MM.1S (cell line): ENCODE data around the gene SYCP3.

Experiments used
- EZH2 ChIP-seq: fragments of 300-600 bp; sonication (generic); optimal IDR thresholded peaks from 2 replicates; pipeline ENCODE3; 2017; ENCODE audit warnings: low read depth, mild to moderate bottlenecking, antibody characterized with exemption, low read length, mixed read lengths
- EZH2phosphoT487 ChIP-seq: fragments of 300-600 bp; sonication (generic); IDR thresholded peaks from 2 replicates; pipeline ENCODE4 v1.6.1; 2018; ENCODE audit warnings: antibody characterized with exemption, low read length
- TF ChIP-seq, protein P1 (sequence below): fragments of 300-600 bp; sonication (generic); IDR thresholded peaks from 2 replicates; pipeline ENCODE4 v1.5.1; 2016; ENCODE audit warnings: antibody characterized with exemption, low read length, mixed read lengths

DNA sequence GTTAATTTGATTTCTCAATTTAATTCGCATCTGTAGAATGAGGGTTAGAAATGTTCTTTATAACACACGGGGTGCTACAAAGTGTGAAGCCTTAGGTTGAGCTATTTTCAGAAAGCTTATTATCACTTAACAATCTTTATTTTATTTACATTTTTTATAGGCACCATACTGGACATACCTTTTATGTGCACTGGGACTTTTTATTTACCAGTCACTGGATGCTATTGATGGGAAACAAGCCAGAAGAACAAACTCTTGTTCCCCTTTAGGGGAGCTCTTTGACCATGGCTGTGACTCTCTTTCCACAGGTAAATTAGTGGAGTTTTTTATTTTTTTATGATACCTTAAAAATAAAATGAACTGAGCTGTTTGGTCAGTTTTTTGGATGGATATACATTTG is 25.3 kb downstream of the SYCP3 start:
- TF ChIP-seq, protein P1, sequence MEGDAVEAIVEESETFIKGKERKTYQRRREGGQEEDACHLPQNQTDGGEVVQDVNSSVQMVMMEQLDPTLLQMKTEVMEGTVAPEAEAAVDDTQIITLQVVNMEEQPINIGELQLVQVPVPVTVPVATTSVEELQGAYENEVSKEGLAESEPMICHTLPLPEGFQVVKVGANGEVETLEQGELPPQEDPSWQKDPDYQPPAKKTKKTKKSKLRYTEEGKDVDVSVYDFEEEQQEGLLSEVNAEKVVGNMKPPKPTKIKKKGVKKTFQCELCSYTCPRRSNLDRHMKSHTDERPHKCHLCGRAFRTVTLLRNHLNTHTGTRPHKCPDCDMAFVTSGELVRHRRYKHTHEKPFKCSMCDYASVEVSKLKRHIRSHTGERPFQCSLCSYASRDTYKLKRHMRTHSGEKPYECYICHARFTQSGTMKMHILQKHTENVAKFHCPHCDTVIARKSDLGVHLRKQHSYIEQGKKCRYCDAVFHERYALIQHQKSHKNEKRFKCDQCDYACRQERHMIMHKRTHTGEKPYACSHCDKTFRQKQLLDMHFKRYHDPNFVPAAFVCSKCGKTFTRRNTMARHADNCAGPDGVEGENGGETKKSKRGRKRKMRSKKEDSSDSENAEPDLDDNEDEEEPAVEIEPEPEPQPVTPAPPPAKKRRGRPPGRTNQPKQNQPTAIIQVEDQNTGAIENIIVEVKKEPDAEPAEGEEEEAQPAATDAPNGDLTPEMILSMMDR = no peak
- TF ChIP-seq EZH2 (no peak), EZH2phosphoT487 (no peak)
